DOHH2 (cell line): ENCODE measurements around the gene METTL16.
"Not testable (repeated sequence)": the region's sequence is repeated elsewhere in the genome, so short reads cannot be mapped to it uniquely, and the experiment has no call there.

Experiments
- EZH2phosphoT487 ChIP-seq: fragments of 200-600 bp; sonication (generic); IDR thresholded peaks from 2 replicates; pipeline ENCODE4 v1.6.1; 2017; ENCODE audit warnings: borderline replicate concordance, mild to moderate bottlenecking, antibody characterized with exemption, low read length, moderate library complexity, mixed read lengths
- TF ChIP-seq, protein P1 (sequence below): fragments of 200-600 bp; sonication (generic); IDR thresholded peaks from one replicate; pipeline ENCODE4 v1.5.1; 2014; ENCODE audit warnings: antibody characterized with exemption, mild to moderate bottlenecking, low read depth, low read length; ENCODE audit not compliant: poor library complexity, severe bottlenecking

DNA sequence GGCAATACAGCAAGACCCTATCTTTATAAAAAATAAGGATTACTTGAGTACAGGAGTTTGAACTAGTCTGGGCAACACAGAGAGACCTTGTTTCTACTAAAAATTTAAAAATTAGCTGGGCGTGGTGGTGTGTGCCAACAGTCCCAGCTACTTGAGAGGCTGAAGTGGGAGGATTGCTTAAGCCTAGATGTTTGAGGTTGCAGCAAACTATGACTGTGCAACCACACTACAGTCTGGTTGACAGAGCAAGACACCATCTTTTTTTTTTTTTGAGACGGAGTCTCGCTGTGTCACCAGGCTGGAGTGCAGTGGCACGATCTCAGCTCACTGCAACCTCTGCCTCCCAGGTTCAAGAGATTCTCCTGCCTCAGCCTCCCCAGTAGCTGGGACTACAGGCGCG is 71.7 kb downstream of the METTL16 start:
- TF ChIP-seq, protein P1, sequence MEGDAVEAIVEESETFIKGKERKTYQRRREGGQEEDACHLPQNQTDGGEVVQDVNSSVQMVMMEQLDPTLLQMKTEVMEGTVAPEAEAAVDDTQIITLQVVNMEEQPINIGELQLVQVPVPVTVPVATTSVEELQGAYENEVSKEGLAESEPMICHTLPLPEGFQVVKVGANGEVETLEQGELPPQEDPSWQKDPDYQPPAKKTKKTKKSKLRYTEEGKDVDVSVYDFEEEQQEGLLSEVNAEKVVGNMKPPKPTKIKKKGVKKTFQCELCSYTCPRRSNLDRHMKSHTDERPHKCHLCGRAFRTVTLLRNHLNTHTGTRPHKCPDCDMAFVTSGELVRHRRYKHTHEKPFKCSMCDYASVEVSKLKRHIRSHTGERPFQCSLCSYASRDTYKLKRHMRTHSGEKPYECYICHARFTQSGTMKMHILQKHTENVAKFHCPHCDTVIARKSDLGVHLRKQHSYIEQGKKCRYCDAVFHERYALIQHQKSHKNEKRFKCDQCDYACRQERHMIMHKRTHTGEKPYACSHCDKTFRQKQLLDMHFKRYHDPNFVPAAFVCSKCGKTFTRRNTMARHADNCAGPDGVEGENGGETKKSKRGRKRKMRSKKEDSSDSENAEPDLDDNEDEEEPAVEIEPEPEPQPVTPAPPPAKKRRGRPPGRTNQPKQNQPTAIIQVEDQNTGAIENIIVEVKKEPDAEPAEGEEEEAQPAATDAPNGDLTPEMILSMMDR: not testable (repeated sequence)
- not testable (repeated sequence) for TF ChIP-seq EZH2phosphoT487
